HG03469 (cell line): ENCODE measurements around the gene ABHD12.

Source experiments
- ATAC-seq: cut with Tn5 transposase; IDR thresholded peaks from one replicate; pipeline ENCODE4 v1.9.1; 2021; ENCODE audit warnings: mild to moderate bottlenecking, moderate library complexity, moderate number of reproducible peaks; ENCODE audit not compliant: unreplicated experiment

Gene ABHD12

GRCh38 chr20:25382704-25383370, 7.8 kb downstream of the ABHD12 start:
- ATAC-seq, result no peak

DNA sequence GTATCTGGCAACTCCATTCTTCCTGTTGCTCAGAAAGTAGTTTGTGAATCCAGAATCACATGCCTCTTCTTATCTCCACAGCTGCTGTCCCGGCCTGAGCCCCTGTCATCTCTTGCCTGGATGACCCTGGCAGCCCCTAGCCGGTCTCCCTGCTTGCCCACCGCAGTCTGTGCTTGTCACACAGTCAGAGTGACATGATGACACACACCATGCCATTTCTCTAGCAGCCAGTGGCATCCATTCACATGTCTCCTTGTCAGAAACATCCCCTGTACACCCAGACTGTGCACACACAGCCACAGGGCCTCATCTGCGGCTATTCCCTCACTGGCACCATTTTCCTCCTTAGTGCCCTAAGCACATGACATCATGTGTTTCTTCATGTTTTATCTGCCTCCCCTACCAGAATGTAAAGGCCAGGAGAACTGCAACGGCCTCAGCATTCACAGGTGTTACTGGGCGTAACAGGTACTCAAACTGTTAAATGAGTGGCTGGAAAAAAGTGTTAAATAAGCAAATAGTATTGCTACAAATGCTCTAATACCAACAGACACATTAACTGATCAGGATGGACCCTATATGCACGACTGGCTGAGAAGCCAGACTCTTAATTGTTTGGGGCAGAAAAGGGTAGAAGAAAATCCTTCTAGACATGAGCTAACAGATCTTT, 9.6 kb downstream of the ABHD12 start:
- no peak for ATAC-seq

- ATAC-seq, result no peak
These were observed 11.5 kb downstream of the ABHD12 start for GRCh38 chr20:25378884-25379733.

DNA sequence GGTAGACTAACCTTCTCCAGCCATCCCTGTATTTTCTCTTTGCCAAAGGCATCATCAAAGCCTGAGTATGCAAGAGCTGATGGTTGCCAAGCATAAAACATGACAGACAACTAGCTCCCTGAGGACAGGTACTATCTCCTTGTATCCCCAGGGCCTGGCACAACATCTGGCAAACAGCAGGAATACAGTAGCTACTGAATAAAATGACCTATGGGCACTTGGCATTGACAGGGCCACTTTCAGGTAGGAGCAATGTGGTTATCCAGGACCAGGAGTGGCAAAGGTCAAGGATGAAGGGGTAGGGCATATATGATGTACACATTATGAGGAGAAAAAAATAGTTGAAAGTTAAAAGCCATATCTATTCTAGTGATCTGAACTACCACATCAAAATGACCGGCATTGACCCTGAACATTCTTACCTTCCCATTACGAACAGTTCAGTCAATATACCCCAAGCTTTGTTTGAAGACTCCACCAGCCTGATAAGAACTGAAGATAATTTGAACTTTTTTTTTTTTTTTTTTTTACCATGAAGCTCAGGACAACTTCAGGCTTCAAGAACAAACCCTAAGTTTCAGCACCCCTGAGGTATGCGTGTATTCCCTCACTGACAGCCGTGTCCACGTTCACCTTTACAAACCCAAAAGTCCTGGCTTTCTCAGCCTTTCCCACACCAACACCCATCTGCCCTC, 12.3 kb downstream of the ABHD12 start:
- ATAC-seq, result no peak

GRCh38 chr20:25376886-25377285, 13.7 kb downstream of the ABHD12 start:
- ATAC-seq, result no peak

DNA sequence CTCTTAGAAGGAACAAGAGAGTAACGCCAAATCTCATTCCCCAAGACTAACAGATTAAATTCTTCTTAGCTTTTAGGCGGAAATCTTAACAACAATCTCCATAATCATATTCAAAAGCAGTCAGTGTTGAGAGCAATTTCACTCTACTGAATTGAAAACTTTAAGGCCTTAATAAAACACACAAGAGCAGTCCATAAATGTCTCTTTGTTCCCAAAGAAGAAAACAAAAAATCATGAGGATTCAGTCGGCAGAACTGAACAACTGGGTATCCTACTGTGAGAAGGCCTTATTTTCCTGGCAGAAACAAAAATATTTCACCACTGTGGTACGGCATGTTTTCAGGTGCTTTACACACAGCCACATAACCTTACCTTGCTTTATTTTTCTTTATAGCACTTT, 14.4 kb downstream of the ABHD12 start:
- no peak for ATAC-seq

- no peak for ATAC-seq
These were observed 15.8 kb downstream of the ABHD12 start for GRCh38 chr20:25374842-25375241.

GRCh38 chr20:25372584-25373336, 17.9 kb downstream of the ABHD12 start:
- no peak for ATAC-seq

DNA sequence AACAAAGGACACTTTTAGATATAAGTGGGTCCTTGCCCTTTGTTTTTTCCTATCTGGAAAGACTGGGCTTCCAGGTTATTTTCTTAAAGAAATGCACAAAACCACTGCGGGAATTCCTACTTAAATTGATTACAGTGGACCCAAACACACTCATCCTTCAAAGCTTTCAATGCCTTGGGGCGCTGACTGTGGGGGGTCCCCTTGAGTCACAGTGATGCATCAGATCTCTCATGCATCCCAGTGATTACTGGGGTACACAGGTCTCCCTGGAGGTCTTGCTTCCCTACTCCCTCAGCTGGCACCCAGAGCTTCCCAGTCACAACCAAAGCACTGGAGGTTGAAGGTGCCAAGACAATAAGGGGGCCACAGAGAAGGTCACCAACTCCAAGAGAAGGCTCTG, 20.7 kb downstream of the ABHD12 start:
- ATAC-seq, result no peak

DNA sequence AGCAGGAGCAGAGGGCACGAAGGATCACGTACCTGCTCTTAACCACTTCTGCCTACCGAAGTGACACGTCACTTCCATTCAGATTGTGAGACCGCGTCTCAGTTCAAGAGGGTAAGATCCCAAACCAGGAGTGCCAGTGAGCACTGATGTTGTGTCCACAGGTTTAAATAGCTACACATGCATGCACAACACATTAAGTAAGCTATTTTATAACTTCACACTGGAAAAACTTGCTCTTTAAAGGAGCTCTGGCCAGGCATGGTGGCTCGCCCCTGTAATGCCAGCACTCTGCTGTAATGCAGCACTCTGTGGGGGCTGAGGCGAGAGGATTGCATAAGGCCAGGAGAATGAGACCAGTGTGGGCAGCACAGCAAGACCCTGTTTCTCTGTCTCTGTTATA, 21.1 kb downstream of the ABHD12 start:
- no peak for ATAC-seq

GRCh38 chr20:25368976-25369375, 21.7 kb downstream of the ABHD12 start:
- ATAC-seq, result no peak

DNA sequence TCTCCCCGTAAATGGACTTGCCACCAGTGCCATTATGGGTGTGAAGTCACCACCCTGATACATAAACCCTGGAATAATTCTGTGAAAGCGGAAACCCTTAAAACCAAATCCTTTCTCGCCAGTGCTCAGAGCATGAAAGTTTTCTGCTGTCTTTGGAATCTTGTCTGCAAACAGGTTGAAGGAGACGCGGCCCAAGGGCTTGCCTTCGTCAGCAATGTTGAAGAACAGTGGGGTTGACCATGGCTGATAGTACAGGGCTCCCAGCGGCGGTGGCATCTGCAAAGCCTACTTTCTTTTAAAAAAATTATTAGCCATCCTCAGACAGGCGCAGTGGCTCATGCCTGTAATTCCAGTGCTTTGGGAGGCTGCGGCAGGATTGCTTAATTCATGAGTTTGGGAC, 22.1 kb downstream of the ABHD12 start:
- ATAC-seq, result no peak

DNA sequence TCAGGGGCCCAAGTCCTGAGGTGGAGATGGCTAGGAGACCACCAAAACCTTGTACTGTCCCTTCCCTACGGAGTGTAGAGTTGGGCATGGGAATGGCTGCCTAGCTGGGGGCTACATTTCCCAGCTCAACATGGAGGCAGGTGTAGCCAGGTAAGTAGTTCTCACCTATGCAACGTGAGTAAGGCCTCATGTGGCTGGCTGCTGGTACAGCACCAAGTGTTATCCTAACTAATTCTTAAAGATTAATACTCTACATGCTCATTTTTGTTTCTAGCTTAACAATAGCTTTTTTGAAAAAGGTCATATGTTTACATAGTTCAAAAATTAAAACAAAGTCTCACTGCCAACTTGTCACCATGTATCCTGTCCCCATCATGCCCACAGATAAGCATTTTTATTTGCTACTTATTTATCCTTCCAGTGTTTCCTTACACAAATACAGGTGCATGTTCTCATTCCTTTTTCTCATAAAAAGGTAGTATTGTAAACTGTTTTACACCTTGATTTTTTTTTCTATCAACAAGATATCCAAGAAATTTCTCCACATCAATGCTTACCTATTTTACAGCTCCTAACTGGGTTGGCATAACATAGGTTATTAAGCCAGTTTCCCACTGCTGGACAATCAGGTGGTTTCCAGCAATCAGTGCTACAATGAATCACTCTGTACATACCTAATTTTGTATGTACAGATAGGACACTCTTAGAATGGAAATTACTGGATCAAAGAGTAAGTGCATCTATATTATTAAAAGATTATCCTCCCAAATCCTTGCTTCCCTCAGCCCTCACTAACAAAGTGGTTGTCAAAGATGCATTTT, 25.5 kb downstream of the ABHD12 start:
- no peak for ATAC-seq

- no peak for ATAC-seq
These were observed 26.4 kb downstream of the ABHD12 start for GRCh38 chr20:25364180-25364788.

DNA sequence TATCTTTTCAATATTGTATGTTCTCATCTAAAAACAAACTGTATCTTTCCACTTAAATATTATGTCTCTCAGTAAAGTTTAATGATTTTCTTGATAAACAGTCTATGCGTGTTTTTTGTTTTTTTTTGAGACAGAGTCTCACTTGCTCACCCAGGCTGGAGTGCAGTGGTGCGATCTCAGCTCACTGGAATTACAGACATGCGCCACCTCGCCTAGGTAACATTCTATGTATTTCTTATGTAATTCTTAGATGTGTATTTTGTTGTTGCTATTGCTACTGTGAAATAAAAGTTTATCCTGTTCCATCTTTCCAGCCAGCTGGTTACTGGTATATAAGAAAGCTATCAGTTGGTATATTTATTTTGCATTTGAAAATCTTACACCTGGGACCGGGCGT, 29.4 kb downstream of the ABHD12 start:
- no peak for ATAC-seq

DNA sequence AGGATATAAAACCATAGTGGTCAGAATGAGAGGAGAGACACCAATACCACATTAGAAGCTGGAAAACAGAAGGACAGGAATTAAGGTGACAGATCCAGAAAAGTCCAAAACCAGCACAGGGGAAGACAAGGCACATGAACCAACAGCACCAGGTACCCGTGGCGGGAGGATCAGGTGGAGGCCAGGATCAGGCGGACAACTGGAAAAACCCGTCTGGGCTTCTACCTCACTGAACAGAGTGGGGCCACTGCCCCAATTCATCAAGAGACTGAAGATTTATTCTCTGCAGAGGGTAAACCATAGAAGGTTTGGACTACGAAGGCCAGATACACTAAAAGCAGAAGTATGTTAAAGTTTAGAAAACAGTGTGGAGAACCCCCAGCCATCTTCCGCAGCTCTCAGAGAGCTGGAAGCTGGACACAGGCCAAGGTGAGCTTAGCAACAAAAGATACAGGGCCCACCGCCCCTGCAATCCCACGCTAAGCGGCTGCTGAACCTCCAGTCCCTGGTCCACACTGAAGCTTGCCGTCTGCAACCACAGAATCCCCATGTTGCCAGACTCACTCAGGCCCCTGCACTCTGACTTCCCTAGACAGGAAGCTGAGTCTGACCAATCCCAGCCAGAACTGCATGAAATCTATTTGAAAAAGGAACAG, 29.9 kb downstream of the ABHD12 start:
- no peak for ATAC-seq

DNA sequence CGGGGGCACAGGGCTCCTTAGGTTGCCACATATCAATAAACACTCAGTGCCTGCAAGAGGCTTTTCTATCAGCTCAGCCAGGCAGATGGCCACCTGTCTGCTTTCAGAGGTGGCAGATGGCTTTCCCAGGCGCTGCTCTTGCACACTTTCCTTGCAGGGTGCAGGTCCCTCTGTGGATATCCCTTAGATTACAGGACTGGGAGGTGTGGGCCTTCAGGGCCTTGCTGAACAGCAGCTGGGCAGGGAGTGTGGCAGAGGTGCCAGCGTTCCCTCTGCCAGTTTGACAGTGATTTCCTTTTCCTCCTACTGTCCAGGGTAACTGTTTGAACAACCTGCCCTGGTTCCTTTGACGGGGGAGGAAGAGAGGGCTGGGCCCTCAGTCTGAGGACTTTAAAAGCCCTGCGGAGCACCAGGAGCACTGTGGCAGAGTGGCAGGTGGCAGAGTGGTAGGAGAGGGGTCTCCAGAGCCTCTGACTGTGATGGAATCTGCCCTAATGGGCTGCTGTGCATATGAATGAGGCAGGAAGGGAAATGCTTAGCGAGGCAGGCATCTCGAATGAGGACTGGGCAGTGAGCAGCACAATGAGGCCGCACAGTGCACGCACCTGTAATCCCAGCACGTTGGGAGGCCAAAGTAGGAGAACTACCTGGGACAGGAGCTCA, 34.2 kb downstream of the ABHD12 start:
- no peak for ATAC-seq

DNA sequence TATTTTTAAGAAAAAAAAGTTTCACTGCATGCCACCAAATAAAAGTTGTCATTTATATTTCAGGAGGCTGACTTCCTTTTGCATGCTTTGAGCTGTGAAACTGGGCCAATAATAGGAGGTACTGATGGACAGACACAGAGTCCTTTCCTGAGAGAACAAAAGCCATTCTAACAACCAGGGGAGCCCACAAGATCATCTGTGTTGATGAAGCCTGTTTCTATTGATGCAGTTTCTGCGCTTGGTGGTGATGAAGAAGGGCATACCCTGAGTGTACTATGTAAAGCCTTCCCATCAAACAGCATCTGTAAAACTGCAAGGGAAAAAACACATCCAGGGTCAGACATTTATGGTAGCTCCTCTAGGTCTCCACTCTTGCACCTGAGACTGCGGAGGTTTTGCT, 34.8 kb downstream of the ABHD12 start:
- no peak for ATAC-seq
